Measurements from ENCODE around the gene IL1RN.
A peak's percentile ranks its signal among the peaks of the same experiment; 100 is the strongest.

The IL1RN gene

GRCh38 chr2:113176696-113177355, 49.4 kb downstream of the IL1RN start:
- peaks cover 19% of the 10 kb centered on the region for H3K4me1 ChIP-seq (ENCODE audit: low read length)
- H3K9me2 ChIP-seq (replicated peaks; ENCODE audit: insufficient read depth, low read length) = no peaks in the 10 kb centered on the region
- H3K4me2 ChIP-seq (ENCODE audit: low read depth, low read length) = peak overlapping the region; percentile 98; the same call in 1 of the 2 replicates
- H3K9me3 ChIP-seq (replicated peaks; ENCODE audit: insufficient read depth, low read length) = no peaks in the 10 kb centered on the region
- H3K27me3 ChIP-seq (replicated peaks; ENCODE audit: insufficient read depth, low read length) = no peaks in the 10 kb centered on the region
- no peak for TF ChIP-seq EZH2phosphoT487 (IDR thresholded peaks at IDR 0.05; ENCODE audit: low read length)
- no peak for TF ChIP-seq EZH2 (optimal IDR thresholded peaks at IDR 0.05; ENCODE audit: low read depth, low read length)
- TF ChIP-seq, protein P1, sequence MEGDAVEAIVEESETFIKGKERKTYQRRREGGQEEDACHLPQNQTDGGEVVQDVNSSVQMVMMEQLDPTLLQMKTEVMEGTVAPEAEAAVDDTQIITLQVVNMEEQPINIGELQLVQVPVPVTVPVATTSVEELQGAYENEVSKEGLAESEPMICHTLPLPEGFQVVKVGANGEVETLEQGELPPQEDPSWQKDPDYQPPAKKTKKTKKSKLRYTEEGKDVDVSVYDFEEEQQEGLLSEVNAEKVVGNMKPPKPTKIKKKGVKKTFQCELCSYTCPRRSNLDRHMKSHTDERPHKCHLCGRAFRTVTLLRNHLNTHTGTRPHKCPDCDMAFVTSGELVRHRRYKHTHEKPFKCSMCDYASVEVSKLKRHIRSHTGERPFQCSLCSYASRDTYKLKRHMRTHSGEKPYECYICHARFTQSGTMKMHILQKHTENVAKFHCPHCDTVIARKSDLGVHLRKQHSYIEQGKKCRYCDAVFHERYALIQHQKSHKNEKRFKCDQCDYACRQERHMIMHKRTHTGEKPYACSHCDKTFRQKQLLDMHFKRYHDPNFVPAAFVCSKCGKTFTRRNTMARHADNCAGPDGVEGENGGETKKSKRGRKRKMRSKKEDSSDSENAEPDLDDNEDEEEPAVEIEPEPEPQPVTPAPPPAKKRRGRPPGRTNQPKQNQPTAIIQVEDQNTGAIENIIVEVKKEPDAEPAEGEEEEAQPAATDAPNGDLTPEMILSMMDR (IDR thresholded peaks at IDR 0.05; ENCODE audit: low read length) = no peak
- no peak overlapping the region for H3K4me3 ChIP-seq (ENCODE audit: low read length)
- peaks cover 22% of the 10 kb centered on the region; the same call in 1 of the 2 replicates for H3F3A ChIP-seq (ENCODE audit: insufficient read depth, low read length)
- no peak overlapping the region for H2AFZ ChIP-seq (ENCODE audit: low read length)
- no peak for DNase-seq
- peaks cover 81% of the 10 kb centered on the region for H3K79me2 ChIP-seq (ENCODE audit: low read length)
- peaks cover 17% of the 10 kb centered on the region; the same call in 1 of the 2 replicates for H4K20me1 ChIP-seq (ENCODE audit: insufficient read depth, low read length)
- H3K27ac ChIP-seq (ENCODE audit: low read length) = no peak overlapping the region
- H3K9ac ChIP-seq (ENCODE audit: low read length) = no peak overlapping the region
- H3K36me3 ChIP-seq (replicated peaks; ENCODE audit: insufficient read depth, low read length) = no peaks in the 10 kb centered on the region; the same call in 1 of the 2 replicates

DNA sequence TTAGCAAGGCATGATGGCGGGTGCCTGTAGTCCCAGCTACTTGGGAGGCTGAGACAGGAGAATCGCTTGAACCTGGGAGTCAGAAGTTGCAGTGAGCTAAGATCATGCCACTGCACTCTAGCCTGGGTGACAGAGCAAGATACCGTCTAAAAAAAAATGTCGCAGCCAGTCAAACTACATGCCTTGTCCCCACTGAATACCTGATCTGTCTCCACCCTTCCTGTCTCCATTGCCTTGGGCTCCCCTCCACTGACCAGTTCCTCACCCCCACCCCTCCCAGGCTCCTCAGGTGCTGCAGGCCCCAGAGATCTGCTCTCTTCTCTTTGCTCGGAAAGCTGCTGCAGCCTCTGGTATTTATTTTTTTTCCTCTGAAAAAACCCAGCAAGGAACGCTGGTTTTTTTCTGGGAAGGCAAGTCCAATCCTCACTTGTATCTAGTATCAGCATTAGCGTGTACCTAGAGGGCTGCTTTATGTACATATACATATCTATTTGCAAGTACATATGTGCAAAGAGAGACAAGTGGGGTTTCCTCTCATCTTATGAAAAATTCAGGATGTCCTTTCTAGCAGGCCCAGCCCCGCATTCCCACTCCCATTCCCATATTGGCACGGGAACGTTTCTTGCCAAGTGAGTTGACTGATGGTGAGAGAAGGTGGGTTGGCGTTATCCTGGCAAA, 50.8 kb downstream of the IL1RN start:
- no peak overlapping the region for H3K9ac ChIP-seq (ENCODE audit: low read length)
- no peak overlapping the region for H2AFZ ChIP-seq (ENCODE audit: low read length)
- no peaks in the 10 kb centered on the region for H3K27me3 ChIP-seq (replicated peaks; ENCODE audit: insufficient read depth, low read length)
- TF ChIP-seq, protein P1 (IDR thresholded peaks at IDR 0.05; ENCODE audit: low read length) = no peak
- TF ChIP-seq EZH2 (optimal IDR thresholded peaks at IDR 0.05; ENCODE audit: low read depth, low read length) (no peak), EZH2phosphoT487 (IDR thresholded peaks at IDR 0.05; ENCODE audit: low read length) (no peak)
- no peaks in the 10 kb centered on the region for H3K9me2 ChIP-seq (replicated peaks; ENCODE audit: insufficient read depth, low read length)
- no peaks in the 10 kb centered on the region for H3K9me3 ChIP-seq (replicated peaks; ENCODE audit: insufficient read depth, low read length)
- no peak overlapping the region for H3K27ac ChIP-seq (ENCODE audit: low read length)
- H3F3A ChIP-seq (ENCODE audit: insufficient read depth, low read length) = peaks cover 21% of the 10 kb centered on the region; the same call in 1 of the 2 replicates
- DNase-seq = no peak
- H3K4me1 ChIP-seq (ENCODE audit: low read length) = peaks cover 14% of the 10 kb centered on the region
- no peaks in the 10 kb centered on the region; the same call in 1 of the 2 replicates for H3K36me3 ChIP-seq (replicated peaks; ENCODE audit: insufficient read depth, low read length)
- H3K79me2 ChIP-seq (ENCODE audit: low read length) = peaks cover 94% of the 10 kb centered on the region
- no peak overlapping the region for H3K4me3 ChIP-seq (ENCODE audit: low read length)
- H3K4me2 ChIP-seq (ENCODE audit: low read depth, low read length) = no peak overlapping the region
- peaks cover 19% of the 10 kb centered on the region; the same call in 1 of the 2 replicates for H4K20me1 ChIP-seq (ENCODE audit: insufficient read depth, low read length)

DNA sequence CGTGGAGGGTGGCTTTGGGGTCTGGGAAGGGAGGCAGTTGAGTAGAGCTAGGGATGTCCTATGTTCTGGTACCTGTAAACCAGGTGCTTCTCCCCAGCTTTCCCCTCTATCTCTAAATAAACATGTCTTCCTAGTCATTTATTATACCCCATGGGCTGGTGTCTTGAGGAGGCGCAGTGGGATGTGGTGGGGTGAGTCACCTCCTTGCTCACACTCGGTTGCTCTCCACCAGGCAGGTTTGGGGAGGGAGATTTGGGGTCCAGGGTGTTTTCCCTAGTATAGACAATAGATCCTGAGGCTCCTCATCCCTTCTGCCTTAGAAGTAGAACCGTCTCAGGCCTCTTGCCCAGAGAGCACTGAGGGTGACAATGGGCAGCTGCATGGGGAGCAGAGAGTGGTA, 51.5 kb downstream of the IL1RN start:
- Histone ChIP-seq H3K4me1 (ENCODE audit: low read length) (0 out of 2 replicates have a peak, but pooled peaks cover 10% of the 10 kb centered on the region), H4K20me1 (ENCODE audit: insufficient read depth, low read length) (peaks cover 19% of the 10 kb centered on the region; the same call in 1 of the 2 replicates), H3K4me3 (ENCODE audit: low read length) (no peak overlapping the region), H2AFZ (ENCODE audit: low read length) (no peak overlapping the region), H3K4me2 (ENCODE audit: low read depth, low read length) (no peak overlapping the region), H3K9me2 (replicated peaks; ENCODE audit: insufficient read depth, low read length) (no peaks in the 10 kb centered on the region), H3K79me2 (ENCODE audit: low read length) (peaks cover 99% of the 10 kb centered on the region), H3K9ac (ENCODE audit: low read length) (no peak overlapping the region), H3K36me3 (replicated peaks; ENCODE audit: insufficient read depth, low read length) (no peaks in the 10 kb centered on the region; the same call in 1 of the 2 replicates), H3K27me3 (replicated peaks; ENCODE audit: insufficient read depth, low read length) (no peaks in the 10 kb centered on the region), H3K9me3 (replicated peaks; ENCODE audit: insufficient read depth, low read length) (no peaks in the 10 kb centered on the region), H3K27ac (ENCODE audit: low read length) (no peak overlapping the region), H3F3A (ENCODE audit: insufficient read depth, low read length) (peaks cover 17% of the 10 kb centered on the region; the same call in 1 of the 2 replicates)
- DNase-seq = no peak
- TF ChIP-seq EZH2 (optimal IDR thresholded peaks at IDR 0.05; ENCODE audit: low read depth, low read length) (no peak), EZH2phosphoT487 (IDR thresholded peaks at IDR 0.05; ENCODE audit: low read length) (no peak)
- TF ChIP-seq, protein P1 (IDR thresholded peaks at IDR 0.05; ENCODE audit: low read length) = no peak
